Endothelial cell of umbilical vein (primary cell): ENCODE measurements around the gene GADD45GIP1. TPM values are rescaled to one million over a fixed set of nuclear protein-coding genes. Genes with fewer than 3 reads are reported as not detected.

Experiments used
- BruUV-seq: library from RNA; stranded (reverse); fragments of 400-500 nt; replicated peaks from 2 replicates; lab custom pipeline; 2021; lab: Mats Ljungman, UMichigan
- CTCF ChIA-PET: fragments of 300-600, 350-600 bp; sonication (Branson Sonifier 250); formaldehyde crosslinking; loops from one replicate; lab custom pipeline; 2021; ENCODE audit warnings: antibody characterized with exemption, inconsistent platforms; lab: Charles Lee
- POLR2A ChIA-PET: fragments of 300-600, 350-600 bp; sonication (Branson Sonifier 250); formaldehyde crosslinking; loops from one replicate; lab custom pipeline; 2021; ENCODE audit warnings: antibody characterized with exemption, inconsistent platforms; lab: Charles Lee
- DNase-seq: peaks from one replicate; pipeline ENCODE4 v3.0.0-alpha.2; 2011; ENCODE audit warnings: low read depth, low spot score
- FAIRE-seq: peaks from 2 replicates; lab custom pipeline; 2011; peaks lifted over from hg19 to GRCh38; lab: Jason Lieb, UNC
- H2AFZ ChIP-seq: 2 replicates; pipeline ENCODE4 v1.6.0; 2012; ENCODE audit warnings: low read depth, low read length, control low read depth, inconsistent platforms
- H3K27ac ChIP-seq: 2 replicates; pipeline ENCODE4 v1.5.1; 2011; ENCODE audit warnings: low read depth, mild to moderate bottlenecking, control low read depth, low read length, moderate library complexity; ENCODE audit not compliant: insufficient read depth
- H3K27me3 ChIP-seq, 2 experiments: 2 replicates each; pipeline versions ENCODE4 v1.6.0 to v1.6.1; 2011; ENCODE audit warnings: low read length in 2 of 2, mixed read lengths in 1 of 2; ENCODE audit not compliant: control insufficient read depth in 2 of 2, insufficient read depth in 2 of 2
- H3K36me3 ChIP-seq, 2 experiments: 2 replicates in 1 of 2; 3 replicates in 1 of 2; pipeline ENCODE4 v1.5.1; 2011; ENCODE audit warnings: low read length in 2 of 2, mild to moderate bottlenecking in 1 of 2, moderate library complexity in 1 of 2; ENCODE audit not compliant: control insufficient read depth in 2 of 2, insufficient read depth in 2 of 2; ENCODE audit errors: extremely low read depth in 1 of 2
- H3K4me1 ChIP-seq: 3 replicates; pipeline ENCODE4 v1.5.1; 2011; ENCODE audit warnings: mild to moderate bottlenecking, low read length; ENCODE audit not compliant: control insufficient read depth, insufficient read depth; ENCODE audit errors: extremely low read depth
- H3K4me2 ChIP-seq: 2 replicates; pipeline ENCODE4 v1.6.1; 2011; ENCODE audit warnings: low read length, control low read depth, mixed read lengths; ENCODE audit not compliant: insufficient read depth
- H3K4me3 ChIP-seq, 3 experiments: fragments of 200-600 bp in 1 of 3; sonication (generic), shearing (Covaris generic) in 1 of 3; replicated peaks in 1 of 3; 2 replicates each; pipeline ENCODE4 v1.5.1; 2011 to 2016; ENCODE audit warnings: control low read depth in 3 of 3, low read length in 3 of 3, mild to moderate bottlenecking in 2 of 3, inconsistent platforms in 1 of 3, low read depth in 1 of 3, moderate library complexity in 1 of 3; ENCODE audit not compliant: insufficient read depth in 1 of 3
- H3K79me2 ChIP-seq: 2 replicates; pipeline ENCODE4 v1.6.0; 2012; ENCODE audit warnings: low read length, inconsistent platforms; ENCODE audit not compliant: control insufficient read depth, insufficient read depth
- H3K9ac ChIP-seq: replicated peaks from 2 replicates; pipeline ENCODE3; 2011; ENCODE audit warnings: low read length, control low read depth; ENCODE audit not compliant: insufficient read depth; ENCODE audit errors: extremely low read depth
- H3K9me1 ChIP-seq: replicated peaks from 3 replicates; pipeline ENCODE4 v1.6.0; 2011; ENCODE audit warnings: mild to moderate bottlenecking, low read length; ENCODE audit not compliant: control insufficient read depth, insufficient read depth; ENCODE audit errors: extremely low read depth
- H3K9me3 ChIP-seq: replicated peaks from 2 replicates; pipeline ENCODE4 v1.5.1; 2012; ENCODE audit warnings: low read length, inconsistent platforms; ENCODE audit not compliant: control insufficient read depth, insufficient read depth
- H4K20me1 ChIP-seq: replicated peaks from 2 replicates; pipeline ENCODE3; 2011; ENCODE audit warnings: mild to moderate bottlenecking, low read length; ENCODE audit not compliant: control insufficient read depth, insufficient read depth; ENCODE audit errors: extremely low read depth
- EZH2 ChIP-seq: IDR thresholded peaks from 2 replicates; pipeline ENCODE4 v1.6.1; 2012; ENCODE audit warnings: borderline replicate concordance, low read depth, mild to moderate bottlenecking, moderate library complexity, low read length, inconsistent platforms; ENCODE audit not compliant: severe bottlenecking
- MYC ChIP-seq: IDR thresholded peaks from one replicate; pipeline ENCODE4 v1.6.1; 2011; ENCODE audit warnings: mild to moderate bottlenecking, low read depth, low read length
- dilution Hi-C: fragments of 300-500 bp; cut with MboI; formaldehyde crosslinking; loops from one replicate; pipeline ENCODE4 v1.15.0; 2019; ENCODE audit warnings: low sequenced_read_pairs; ENCODE audit not compliant: extremely low pct_ligation_motif_present
- intact Hi-C: fragments of 100-400 bp; cut with micrococcal nuclease; formaldehyde crosslinking; loops from one replicate; pipeline ENCODE4 v1.10.0; 2022
- polyA plus RNA-seq, 4 experiments: library from polyadenylated mRNA; depleted of rRNA in 3 of 4; stranded (reverse) in 3 of 4; unstranded in 1 of 4; fragments of >200 nt; gene quantifications; 2 replicates each; pipeline versions ENCODE4 v1.2.1 to v1.2.3, GENCODE V29; 2011 to 2012; ENCODE audit warnings: missing spikeins in 1 of 4
- total RNA-seq: library from RNA; stranded (reverse); gene quantifications from 2 replicates; pipeline ENCODE4 v1.2.3, GENCODE V29; 2021
- TF ChIP-seq, protein P1 (sequence below), 2 donors: IDR thresholded peaks; 1 replicate in 1 of 2; 2 replicates in 1 of 2; pipeline ENCODE4 v1.5.1; 2011; ENCODE audit warnings: low read length in 2 of 2, mild to moderate bottlenecking in 2 of 2, moderate library complexity in 2 of 2, control low read depth in 1 of 2, inconsistent platforms in 1 of 2, low read depth in 1 of 2; ENCODE audit not compliant: insufficient read depth in 1 of 2; ENCODE audit errors: extremely low read depth in 1 of 2

The GADD45GIP1 gene
- total and polyA plus RNA-seq, 2 donors (not counting 3 experiments of a cell fraction or from before 2014, with no cell fraction given) = 32.8 to 38.3 TPM

DNA sequence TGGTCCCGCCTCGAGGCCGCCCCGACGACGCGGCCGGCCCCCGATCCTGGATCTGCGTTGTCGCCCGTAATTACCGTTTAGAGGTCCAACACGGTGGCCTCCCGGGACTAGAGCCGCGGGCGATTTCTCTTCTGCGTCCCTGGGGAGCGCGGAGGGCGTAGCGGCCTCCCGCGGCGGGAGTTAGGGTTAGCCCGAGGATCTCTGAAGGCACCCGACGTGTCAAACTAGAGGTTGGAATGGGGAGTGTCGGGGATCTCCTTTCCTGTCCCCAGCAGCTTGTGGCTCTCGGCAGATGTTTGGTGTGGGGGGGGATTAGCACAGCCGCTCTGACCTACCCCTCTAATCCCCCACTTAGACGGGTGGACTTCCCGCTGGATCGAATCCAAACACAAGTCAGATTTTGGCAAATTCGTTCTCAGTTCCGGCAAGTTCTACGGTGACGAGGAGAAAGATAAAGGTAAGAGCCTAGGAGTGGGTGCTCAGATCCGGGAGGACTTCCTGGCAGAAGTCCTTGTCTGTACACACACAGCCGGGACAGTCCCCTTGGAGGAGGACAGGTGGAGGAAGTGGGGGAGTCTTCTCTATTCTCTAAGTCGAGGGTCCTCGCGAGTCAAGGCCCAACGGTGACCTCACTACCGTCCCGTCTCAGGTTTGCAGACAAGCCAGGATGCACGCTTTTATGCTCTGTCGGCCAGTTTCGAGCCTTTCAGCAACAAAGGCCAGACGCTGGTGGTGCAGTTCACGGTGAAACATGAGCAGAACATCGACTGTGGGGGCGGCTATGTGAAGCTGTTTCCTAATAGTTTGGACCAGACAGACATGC is 18.0 kb downstream of the GADD45GIP1 start:
- Histone ChIP-seq H4K20me1 (no peaks in the 10 kb centered on the region), H3K36me3 (peaks cover 18 to 39% of the 10 kb centered on the region in 2 experiments), H3K27me3 (no peaks in the 10 kb centered on the region), H3K4me2 (peak overlapping the region; percentile 64), H3K79me2 (peaks cover 42% of the 10 kb centered on the region), H2AFZ (no peak overlapping the region), H3K9me1 (no peaks in the 10 kb centered on the region), H3K4me1 (peaks cover 25% of the 10 kb centered on the region), H3K27ac (peak overlapping the region; percentile 66), H3K9ac (peak overlapping the region; percentile 95), H3K4me3 (peak overlapping the region; percentile 75 to 98 (median 93)), H3K9me3 (no peaks in the 10 kb centered on the region)
- no peak for TF ChIP-seq EZH2
- TF ChIP-seq, protein P1, sequence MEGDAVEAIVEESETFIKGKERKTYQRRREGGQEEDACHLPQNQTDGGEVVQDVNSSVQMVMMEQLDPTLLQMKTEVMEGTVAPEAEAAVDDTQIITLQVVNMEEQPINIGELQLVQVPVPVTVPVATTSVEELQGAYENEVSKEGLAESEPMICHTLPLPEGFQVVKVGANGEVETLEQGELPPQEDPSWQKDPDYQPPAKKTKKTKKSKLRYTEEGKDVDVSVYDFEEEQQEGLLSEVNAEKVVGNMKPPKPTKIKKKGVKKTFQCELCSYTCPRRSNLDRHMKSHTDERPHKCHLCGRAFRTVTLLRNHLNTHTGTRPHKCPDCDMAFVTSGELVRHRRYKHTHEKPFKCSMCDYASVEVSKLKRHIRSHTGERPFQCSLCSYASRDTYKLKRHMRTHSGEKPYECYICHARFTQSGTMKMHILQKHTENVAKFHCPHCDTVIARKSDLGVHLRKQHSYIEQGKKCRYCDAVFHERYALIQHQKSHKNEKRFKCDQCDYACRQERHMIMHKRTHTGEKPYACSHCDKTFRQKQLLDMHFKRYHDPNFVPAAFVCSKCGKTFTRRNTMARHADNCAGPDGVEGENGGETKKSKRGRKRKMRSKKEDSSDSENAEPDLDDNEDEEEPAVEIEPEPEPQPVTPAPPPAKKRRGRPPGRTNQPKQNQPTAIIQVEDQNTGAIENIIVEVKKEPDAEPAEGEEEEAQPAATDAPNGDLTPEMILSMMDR (IDR thresholded peaks at IDR 0.05; ENCODE audit: extremely low read depth in 1 of 2, insufficient read depth in 1 of 2, low read depth in 1 of 2, low read length in 2 of 2) = peak in 1 of 2 donors; percentile 15
- no peak for TF ChIP-seq MYC
- CTCF ChIA-PET = interaction anchor here (1.0 kb wide), 1 partner anchor 25 kb away, joined by 3 read pairs; no protein-coding TSS in a partner anchor
- POLR2A ChIA-PET = no interaction called here
- DNase-seq = peak; percentile 45
- dilution Hi-C loops = no loop called here
- FAIRE-seq = peak; percentile 56
- intact Hi-C loops = loop anchor here (1.0 to 10.0 kb wide), 5 partner anchors 7 to 154 kb away; partner anchors contain the start of genes GCDH and SYCE2
- TSS peak; percentile 57 for BruUV-seq
